WTC11 (cell line): ENCODE data around the gene PCNP.

Experiments used
- ESRRA ChIP-seq: sonication (generic); formaldehyde crosslinking; IDR thresholded peaks from 2 replicates; pipeline ENCODE4 v1.8.1; 2022; ENCODE audit warnings: mild to moderate bottlenecking, missing genetic modification reagents, borderline replicate concordance
- FOXJ3 ChIP-seq: sonication (generic); formaldehyde crosslinking; IDR thresholded peaks from 2 replicates; pipeline ENCODE4 v1.9.0; 2021; ENCODE audit warnings: missing genetic modification reagents, mild to moderate bottlenecking, borderline replicate concordance
- TF ChIP-seq, protein P1 (sequence below): fragments of 200-600 bp; IDR thresholded peaks from 2 replicates; pipeline ENCODE4 v1.8.0; 2022; ENCODE audit warnings: antibody characterized with exemption

DNA sequence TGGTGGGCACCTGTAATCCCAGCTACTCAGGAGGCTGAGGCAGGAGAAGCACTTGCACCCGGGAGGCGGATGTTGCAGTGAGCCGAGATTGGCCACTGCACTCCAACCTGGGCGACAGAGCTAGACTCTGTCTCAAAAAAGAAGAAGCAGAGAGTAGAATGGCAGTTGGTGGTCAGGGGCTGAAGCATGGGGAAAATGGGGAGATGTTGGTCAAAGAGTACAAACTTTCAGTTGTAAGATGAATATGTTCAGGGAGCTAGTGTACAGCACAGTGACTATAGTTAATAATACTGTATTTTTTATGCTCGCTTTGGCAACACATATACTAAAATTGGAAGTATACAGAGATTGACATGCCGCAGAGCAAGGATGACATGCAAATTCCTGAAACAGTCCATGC, 41.5 kb downstream of the PCNP start:
- TF ChIP-seq ESRRA (CRISPR knock-in tag) (no peak), FOXJ3 (no peak)
- TF ChIP-seq, protein P1, sequence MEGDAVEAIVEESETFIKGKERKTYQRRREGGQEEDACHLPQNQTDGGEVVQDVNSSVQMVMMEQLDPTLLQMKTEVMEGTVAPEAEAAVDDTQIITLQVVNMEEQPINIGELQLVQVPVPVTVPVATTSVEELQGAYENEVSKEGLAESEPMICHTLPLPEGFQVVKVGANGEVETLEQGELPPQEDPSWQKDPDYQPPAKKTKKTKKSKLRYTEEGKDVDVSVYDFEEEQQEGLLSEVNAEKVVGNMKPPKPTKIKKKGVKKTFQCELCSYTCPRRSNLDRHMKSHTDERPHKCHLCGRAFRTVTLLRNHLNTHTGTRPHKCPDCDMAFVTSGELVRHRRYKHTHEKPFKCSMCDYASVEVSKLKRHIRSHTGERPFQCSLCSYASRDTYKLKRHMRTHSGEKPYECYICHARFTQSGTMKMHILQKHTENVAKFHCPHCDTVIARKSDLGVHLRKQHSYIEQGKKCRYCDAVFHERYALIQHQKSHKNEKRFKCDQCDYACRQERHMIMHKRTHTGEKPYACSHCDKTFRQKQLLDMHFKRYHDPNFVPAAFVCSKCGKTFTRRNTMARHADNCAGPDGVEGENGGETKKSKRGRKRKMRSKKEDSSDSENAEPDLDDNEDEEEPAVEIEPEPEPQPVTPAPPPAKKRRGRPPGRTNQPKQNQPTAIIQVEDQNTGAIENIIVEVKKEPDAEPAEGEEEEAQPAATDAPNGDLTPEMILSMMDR: no peak
